GM19099 (cell line): ENCODE results near the gene COPS7A.

Source experiments
- POLR2A ChIP-seq: IDR thresholded peaks from 3 replicates; pipeline ENCODE4 v1.6.1; 2011; ENCODE audit warnings: low read depth; ENCODE audit not compliant: insufficient read length; ENCODE audit errors: extremely low read depth

Gene COPS7A

DNA sequence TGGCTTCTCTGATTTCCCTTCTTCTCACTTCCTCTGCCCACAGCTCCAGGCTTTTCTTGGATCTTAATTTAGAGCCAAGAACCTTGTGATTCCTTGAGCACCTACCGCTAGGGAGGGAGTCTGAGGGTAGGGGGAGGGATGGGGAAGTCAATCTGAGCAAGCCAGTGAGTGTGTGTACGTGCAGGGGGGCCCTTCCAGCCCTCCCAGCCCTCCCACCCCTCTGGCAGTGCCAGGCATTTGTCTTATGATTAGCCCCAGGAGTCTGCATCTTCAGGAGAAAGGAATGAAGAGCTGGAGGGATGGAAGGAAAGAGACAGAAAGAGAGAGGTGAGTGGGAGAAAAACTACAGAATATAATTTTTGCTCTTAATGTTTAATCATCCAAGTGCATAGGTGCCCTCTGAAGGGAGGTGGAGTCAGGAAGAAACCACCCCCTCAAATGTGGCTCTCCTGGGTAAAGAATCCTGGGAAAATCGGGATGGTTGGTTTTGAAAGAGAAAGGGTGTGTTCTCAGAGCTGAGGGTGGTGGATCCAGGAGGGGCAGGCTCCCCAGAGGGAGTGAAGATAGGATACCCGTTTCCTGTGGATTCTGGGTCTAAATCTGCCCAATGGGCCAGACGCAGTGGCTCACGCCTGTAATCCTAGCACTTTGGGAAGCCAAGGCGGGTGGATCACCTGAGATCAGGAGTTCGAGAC is 25.3 kb upstream of the COPS7A start:
- TF ChIP-seq POLR2A: no peak

DNA sequence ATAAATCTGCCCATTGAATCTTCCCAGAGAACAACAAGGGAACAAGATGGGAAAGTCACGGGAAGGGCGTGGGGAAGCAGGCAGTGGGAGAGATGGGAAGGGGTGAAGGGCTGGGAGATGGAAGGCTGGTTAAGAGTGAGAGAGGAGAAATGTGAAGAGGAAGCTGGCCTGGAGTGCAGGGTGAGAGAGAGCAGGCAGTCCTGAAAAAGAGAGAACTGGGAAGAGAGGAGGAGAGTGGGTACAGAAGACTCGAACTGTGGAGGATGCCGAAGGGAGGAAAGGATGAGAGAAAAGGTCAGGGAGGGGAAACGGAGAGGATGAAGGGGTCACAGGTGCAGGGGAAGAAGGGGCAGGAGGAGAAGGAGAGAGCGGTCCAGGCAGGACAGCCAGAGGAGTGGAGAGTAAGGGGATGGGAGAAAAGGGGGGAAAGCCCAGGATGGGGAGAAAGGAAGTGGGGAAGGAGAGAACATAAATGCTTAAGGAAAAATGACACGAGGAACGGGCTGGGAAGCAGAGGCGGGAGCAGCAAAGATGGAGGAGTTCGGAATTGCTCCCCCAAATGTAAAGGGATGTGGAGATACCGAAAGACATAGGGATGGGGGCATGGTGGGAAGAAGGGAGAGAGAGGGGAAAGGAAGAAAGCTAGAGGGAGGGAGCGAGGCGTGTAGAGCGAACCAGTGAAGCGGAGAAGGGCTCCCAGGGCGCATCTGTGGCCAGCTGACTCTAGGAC is 24.4 kb upstream of the COPS7A start:
- no peak for TF ChIP-seq POLR2A

- no peak for TF ChIP-seq POLR2A
Measured at GRCh38 chr12:6699989-6700645, 23.7 kb upstream of the COPS7A start.

- no peak for TF ChIP-seq POLR2A
Measured at GRCh38 chr12:6700646-6701051, 23.2 kb upstream of the COPS7A start, which contains the start of gene PIANP. TSS of gene PIANP (minus strand) at chr12:6700815. CDS start at chr12:6698061, 2,754 bp downstream.

DNA sequence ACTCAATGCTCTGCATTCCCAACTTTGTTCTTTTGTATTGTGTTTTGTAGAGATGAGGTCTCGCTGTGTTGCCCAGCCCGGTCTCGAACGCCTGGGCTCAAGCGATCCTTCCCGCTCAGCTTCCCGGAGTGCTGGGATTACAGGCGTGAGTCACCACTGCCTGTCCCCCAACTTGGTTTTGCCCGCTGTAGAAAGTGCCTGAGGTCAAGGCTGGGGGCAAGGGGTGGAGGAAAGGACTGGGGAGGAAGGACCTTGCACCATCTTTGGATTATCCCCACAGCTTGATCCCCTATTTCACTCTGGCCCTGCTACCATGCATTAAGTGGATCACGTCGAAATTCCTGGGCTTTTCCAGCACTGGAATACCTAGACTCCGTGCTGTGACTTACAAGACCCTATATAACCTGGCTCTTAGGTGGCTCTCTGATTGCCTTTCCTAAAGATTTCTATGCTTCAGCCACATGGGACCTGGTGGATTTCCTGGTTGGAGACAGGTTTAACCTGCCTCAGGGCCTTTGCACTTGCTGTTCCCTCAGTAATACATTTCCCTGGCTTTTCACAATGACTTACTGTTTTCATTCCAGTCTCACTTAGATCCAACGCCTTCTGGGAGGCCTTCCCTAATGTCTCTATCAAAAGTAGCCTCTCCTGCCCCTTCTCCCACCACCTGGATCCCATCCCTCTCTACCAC is 22.6 kb upstream of the COPS7A start:
- TF ChIP-seq POLR2A: no peak

DNA sequence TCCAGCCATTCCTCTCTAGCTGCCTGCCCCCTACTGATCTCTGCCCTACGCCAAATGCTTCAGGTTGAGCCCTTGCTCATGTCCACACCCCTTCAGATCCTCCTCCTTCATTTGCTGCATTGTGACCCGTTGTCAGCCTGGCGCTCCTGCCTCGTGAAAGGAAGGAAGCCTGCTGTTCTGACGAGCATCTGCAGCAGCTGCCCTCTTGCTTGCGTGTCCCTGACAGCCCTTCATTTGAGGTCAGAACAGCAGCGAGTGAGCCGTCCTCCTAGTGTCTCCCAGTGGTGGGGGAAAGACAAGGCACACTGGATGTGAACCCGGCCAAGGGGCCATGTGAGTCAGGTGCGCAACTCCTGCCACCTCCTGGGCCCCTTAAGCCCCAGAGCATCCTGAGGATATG is 20.2 kb upstream of the COPS7A start:
- TF ChIP-seq POLR2A: no peak

DNA sequence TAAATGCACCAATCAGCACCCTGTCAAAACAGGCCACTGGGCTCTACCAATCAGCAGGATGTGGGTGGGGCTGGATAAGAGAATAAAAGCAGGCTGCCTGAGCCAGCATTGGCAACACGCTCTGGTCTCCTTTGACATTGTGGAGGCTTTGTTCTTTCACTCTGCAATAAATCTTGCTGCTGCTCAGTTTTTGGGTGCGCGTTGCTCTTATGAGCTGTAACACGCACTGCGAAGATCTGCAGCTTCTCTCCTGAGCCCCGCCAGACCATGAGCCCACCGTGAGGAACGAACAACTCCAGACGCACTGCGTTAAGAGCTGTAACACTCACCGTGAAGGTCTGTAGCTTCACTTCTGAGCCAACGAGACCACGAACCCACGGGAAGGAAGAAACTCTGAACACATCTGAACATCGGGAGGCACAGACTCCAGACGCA is 14.9 kb upstream of the COPS7A start:
- TF ChIP-seq POLR2A: no peak

GRCh38 chr12:6716874-6717437 is 6.9 kb upstream of the COPS7A start:
- no peak for TF ChIP-seq POLR2A

GRCh38 chr12:6722863-6723262 is 983 bp upstream of the COPS7A start:
- no peak for TF ChIP-seq POLR2A

- no peak for TF ChIP-seq POLR2A
Measured at GRCh38 chr12:6724409-6724797, 557 bp downstream of the COPS7A start.

GRCh38 chr12:6725350-6725749 is 1.5 kb downstream of the COPS7A start:
- no peak for TF ChIP-seq POLR2A

DNA sequence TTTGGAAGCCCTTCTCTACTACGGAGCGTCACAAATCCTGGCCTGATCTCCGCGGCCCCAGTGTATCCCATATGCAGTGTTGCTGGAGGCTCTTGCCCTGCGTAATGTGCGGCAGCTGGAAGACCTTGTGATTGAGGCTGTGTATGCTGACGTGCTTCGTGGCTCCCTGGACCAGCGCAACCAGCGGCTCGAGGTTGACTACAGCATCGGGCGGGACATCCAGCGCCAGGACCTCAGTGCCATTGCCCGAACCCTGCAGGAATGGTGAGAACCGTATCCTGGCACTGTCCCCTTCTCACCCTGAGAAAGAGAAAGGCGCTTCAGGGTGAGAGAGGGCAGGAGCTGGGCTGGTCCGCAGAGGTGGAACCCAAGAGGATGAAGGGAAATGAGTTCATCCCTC is 5.3 kb downstream of the COPS7A start:
- TF ChIP-seq POLR2A: no peak

DNA sequence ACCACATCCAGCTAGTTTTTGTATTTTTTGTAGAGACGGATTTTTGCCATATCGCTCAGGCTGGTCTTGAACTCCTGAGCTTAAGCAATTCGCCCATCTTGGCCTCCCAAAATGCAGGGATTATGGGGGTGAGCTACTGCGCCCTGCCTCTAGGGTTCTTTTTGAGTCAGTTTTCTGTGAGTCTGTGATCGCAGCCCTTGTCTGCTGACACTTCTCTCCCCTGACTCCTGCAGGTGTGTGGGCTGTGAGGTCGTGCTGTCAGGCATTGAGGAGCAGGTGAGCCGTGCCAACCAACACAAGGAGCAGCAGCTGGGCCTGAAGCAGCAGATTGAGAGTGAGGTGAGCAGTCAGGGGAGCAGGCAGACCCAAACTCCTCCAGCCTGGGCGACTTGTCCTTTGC is 6.3 kb downstream of the COPS7A start:
- TF ChIP-seq POLR2A: no peak

DNA sequence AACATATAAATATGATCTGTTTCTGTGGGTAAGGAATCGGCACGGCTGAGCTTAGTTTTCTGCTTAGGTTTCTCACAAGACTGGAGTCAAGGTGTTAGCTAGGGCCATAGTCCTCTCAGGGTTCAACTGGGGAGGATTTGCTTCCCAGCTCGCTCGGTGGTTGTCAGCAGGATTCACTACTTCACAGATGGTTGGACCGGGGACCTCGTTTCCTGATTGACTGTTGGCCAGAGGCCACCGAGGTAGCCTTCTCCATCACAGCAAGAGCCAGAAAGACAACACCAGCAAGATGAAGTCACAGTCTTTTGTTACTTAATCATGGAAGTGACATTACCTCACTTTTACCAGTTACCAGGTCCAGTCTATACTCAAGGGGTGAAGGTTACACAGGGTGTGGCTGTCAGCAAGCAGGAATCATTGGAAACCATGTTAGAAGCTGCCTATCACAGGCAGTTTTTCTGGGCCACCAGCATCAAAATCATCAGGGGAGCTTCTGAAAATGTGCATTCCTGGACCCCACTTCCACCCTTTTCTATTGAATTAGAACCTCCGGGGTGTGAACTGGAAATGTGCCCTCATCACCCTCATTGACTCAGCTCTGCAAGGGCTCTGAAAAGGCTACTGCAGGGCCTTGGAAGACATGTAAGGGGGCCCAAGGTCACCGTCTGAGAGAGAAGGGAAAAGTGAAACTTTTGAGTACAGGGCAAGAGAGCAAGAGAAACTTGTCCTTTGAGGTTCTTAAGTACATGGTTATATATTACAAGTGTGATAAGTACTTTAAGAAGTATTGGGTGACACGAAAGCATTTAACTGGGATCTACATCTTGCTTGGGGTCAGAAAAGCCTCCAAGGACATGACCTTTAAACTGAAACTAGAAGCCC is 10.9 kb downstream of the COPS7A start:
- TF ChIP-seq POLR2A: no peak
